Suprapubic skin (tissue), 3 donors: ENCODE data around the gene METTL16.

Experiments used
- CTCF ChIP-seq, 2 donors: fragments of 200-600 bp in 1 of 2; fragments of 450-650 bp in 1 of 2; sonication (generic) in 1 of 2; IDR thresholded peaks; one replicate each; pipeline ENCODE4 v1.5.1; 2016 to 2019; ENCODE audit warnings: antibody characterized with exemption in 2 of 2, mild to moderate bottlenecking in 1 of 2, moderate library complexity in 1 of 2
- POLR2A ChIP-seq, 2 donors: fragments of 450-650 bp; IDR thresholded peaks; one replicate each; pipeline ENCODE4 v1.6.1; 2017; ENCODE audit warnings: antibody characterized with exemption in 2 of 2, mild to moderate bottlenecking in 2 of 2, moderate library complexity in 2 of 2

GRCh38 chr17:2547176-2547575 is 35.5 kb upstream of the METTL16 start:
- TF ChIP-seq CTCF (IDR thresholded peaks at IDR 0.05), result no peak
- TF ChIP-seq POLR2A (IDR thresholded peaks at IDR 0.05), result no peak
